Tibial artery (tissue), 4 donors: ENCODE measurements around the gene CDH4.

Source experiments
- DNase-seq, 2 donors: peaks; one replicate each; pipeline ENCODE4 v3.0.0-alpha.2; 2019
- H3K27ac ChIP-seq, 2 donors: fragments of 200-600 bp; sonication (generic) in 1 of 2; 1 replicate in 1 of 2; 2 replicates in 1 of 2; pipeline ENCODE4 v1.5.1; 2018 to 2019; ENCODE audit warnings: mild to moderate bottlenecking in 1 of 2
- H3K27me3 ChIP-seq, 2 donors: fragments of 200-600 bp; sonication (generic) in 1 of 2; one replicate each; pipeline versions ENCODE4 v1.5.1 to v1.6.0; 2016 to 2019
- H3K36me3 ChIP-seq, 3 donors: fragments of 200-600 bp; sonication (generic) in 2 of 3; one replicate each; pipeline ENCODE4 v1.5.1; 2016 to 2019; ENCODE audit warnings: mild to moderate bottlenecking in 2 of 3
- H3K4me1 ChIP-seq, 4 donors: fragments of 200-600 bp; sonication (generic) in 2 of 4; 1 replicate in 3 of 4; 2 replicates in 1 of 4; pipeline ENCODE4 v1.5.1; 2016 to 2019
- H3K4me3 ChIP-seq, 2 donors: fragments of 200-600 bp; sonication (generic) in 1 of 2; 1 replicate in 1 of 2; 2 replicates in 1 of 2; pipeline ENCODE4 v1.5.1; 2018 to 2019; ENCODE audit warnings: mild to moderate bottlenecking in 2 of 2
- H3K9me3 ChIP-seq, 3 donors: fragments of 200-600 bp; sonication (generic) in 1 of 3; one replicate each; pipeline ENCODE4 v1.5.1; 2016 to 2019
- intact Hi-C: fragments of 100-400 bp; cut with DNase I; formaldehyde crosslinking; loops from one replicate; pipeline ENCODE4 v1.15.0; 2023; ENCODE audit warnings: low total_unique reads
- TF ChIP-seq, protein P1 (sequence below), 2 experiments: fragments of 200-600 bp in 1 of 2; fragments of 450-650 bp in 1 of 2; IDR thresholded peaks; one replicate each; pipeline ENCODE4 v1.5.1; 2017 to 2019; ENCODE audit warnings: antibody characterized with exemption in 2 of 2, mild to moderate bottlenecking in 1 of 2, moderate library complexity in 1 of 2

Gene CDH4

DNA sequence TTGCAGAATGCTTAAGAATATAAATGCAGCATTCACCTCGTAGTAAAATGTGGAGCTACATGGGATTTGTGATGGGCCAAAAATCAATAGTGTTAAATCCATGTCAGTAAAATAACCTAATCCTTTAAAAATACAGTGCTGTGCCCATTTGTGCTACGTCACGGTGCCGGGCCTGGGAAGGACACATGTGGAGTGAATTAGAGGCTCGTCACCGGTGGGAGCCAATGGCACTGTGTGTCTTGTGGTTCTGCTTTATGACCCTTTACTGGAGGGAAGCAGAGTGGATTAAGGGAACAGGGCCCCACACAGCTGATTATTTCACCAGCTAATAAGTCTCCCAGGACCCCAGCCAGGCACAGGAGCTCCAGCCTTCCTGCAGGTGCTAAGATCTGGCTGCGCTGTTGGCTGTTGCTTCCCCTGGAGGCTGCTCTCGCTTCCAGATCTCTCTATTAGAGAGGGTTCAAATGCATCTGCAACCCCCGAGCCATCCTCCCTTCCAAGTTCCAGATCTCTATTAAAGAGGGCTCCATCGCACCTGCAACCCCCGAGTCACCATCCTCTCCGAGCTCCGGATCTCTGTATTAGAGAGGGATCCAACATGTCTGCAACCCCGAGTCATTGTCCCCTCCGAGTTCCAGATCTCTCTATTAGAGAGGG lies 405.8 kb downstream of the CDH4 start:
- intact Hi-C loops, result no loop called here
- no peak for DNase-seq
- TF ChIP-seq, protein P1, sequence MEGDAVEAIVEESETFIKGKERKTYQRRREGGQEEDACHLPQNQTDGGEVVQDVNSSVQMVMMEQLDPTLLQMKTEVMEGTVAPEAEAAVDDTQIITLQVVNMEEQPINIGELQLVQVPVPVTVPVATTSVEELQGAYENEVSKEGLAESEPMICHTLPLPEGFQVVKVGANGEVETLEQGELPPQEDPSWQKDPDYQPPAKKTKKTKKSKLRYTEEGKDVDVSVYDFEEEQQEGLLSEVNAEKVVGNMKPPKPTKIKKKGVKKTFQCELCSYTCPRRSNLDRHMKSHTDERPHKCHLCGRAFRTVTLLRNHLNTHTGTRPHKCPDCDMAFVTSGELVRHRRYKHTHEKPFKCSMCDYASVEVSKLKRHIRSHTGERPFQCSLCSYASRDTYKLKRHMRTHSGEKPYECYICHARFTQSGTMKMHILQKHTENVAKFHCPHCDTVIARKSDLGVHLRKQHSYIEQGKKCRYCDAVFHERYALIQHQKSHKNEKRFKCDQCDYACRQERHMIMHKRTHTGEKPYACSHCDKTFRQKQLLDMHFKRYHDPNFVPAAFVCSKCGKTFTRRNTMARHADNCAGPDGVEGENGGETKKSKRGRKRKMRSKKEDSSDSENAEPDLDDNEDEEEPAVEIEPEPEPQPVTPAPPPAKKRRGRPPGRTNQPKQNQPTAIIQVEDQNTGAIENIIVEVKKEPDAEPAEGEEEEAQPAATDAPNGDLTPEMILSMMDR (IDR thresholded peaks at IDR 0.05), result no peak

DNA sequence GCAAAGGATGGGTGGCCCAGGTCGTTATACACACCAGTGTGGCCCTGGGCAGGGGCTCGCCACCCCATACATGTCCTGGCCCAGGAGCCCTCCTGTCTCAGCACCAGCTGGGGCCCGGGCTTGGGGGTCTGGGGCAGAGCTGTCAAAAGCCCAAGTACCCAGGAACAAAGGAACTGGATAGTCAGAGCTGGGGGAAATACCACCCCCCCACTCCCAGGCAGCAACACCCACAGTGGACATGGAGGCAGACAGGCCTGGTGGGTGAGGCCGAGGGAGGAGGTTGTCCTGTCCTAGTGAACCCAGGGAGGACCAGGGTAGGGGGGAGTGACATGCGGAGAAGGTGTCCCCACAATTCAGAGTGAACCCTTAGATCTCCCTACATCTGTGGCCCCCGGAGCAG lies 406.5 kb downstream of the CDH4 start:
- peaks cover 0 to 23% of the 10 kb centered on the region in 2 donors for H3K27me3 ChIP-seq
- no peaks in the 10 kb centered on the region for H3K9me3 ChIP-seq
- H3K4me1 ChIP-seq, result no peaks in the 10 kb centered on the region
- TF ChIP-seq, protein P1 (IDR thresholded peaks at IDR 0.05), result no peak
- H3K27ac ChIP-seq, result no peak overlapping the region
- intact Hi-C loops, result no loop called here
- no peak overlapping the region for H3K4me3 ChIP-seq
- no peak for DNase-seq
- H3K36me3 ChIP-seq, result no peaks in the 10 kb centered on the region

More for the DNA sequence above, 405.8 kb downstream of the CDH4 start:
- H3K36me3 ChIP-seq, result no peaks in the 10 kb centered on the region
- H3K27me3 ChIP-seq, result peaks cover 0 to 17% of the 10 kb centered on the region in 2 donors
- no peak overlapping the region for H3K27ac ChIP-seq
- no peak overlapping the region for H3K4me3 ChIP-seq
- H3K4me1 ChIP-seq, result no peaks in the 10 kb centered on the region
- no peaks in the 10 kb centered on the region for H3K9me3 ChIP-seq

DNA sequence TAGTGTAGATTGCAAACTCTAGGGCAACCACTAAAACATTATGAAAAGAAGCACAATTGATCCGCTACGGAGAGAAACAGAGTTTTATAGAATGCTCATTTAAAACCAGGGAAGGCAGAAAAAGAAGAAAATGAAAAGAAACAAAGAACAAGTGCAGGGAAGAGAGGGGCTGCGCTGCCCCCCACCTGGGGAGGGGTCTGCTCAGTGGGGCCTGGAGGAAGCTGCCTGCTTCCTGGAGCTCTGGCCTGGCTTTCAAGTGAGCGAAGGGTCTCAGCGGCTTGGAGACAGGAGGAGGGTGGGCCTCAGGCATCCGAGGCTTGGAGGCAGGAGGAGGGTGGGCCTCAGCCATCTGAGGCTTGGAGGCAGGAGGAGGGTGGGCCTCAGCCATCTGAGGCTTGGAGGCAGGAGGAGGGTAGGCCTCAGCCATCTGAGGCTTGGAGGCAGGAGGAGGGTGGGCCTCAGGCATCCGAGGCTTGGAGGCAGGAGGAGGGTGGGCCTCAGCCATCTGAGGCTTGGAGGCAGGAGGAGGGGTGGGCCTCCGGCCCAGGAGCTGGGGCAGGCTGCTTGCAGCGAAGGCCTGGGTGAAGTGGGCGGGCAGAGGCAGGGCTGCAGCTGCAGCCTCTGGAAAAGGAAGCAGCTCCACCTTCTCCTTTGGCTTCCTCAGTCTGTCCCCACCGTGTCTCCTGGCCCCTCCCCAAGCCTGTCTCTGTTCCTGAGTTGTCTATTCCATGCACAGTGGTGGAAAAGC lies 407.4 kb downstream of the CDH4 start:
- Histone ChIP-seq H3K36me3 (no peaks in the 10 kb centered on the region), H3K27me3 (peaks cover 0 to 23% of the 10 kb centered on the region in 2 donors), H3K4me3 (no peak overlapping the region), H3K9me3 (no peaks in the 10 kb centered on the region), H3K27ac (no peak overlapping the region), H3K4me1 (no peaks in the 10 kb centered on the region)
- TF ChIP-seq, protein P1 (IDR thresholded peaks at IDR 0.05), result no peak
- intact Hi-C loops, result no loop called here
- DNase-seq, result no peak

DNA sequence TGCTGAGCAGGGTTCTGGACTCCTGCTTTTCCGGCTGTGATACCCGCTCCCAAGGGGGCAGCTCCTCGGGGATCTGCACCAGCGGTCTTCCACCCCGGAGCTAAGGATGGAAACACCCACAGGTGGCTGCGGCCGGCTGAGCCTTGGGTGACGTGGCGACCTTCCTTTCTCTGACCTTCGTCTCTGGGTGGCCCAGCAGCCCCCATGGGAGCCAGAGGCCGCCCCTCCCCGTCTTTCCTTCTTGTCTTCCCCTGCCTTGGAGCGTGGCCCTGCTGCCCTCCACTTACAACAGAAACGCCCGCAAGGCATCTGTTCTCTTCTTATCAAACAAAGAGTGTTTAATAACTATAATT lies 407.9 kb downstream of the CDH4 start:
- TF ChIP-seq, protein P1 (IDR thresholded peaks at IDR 0.05), result no peak
- DNase-seq, result no peak
- peaks cover 0 to 23% of the 10 kb centered on the region in 2 donors for H3K27me3 ChIP-seq
- H3K4me1 ChIP-seq, result no peaks in the 10 kb centered on the region
- no peak overlapping the region for H3K27ac ChIP-seq
- H3K9me3 ChIP-seq, result no peaks in the 10 kb centered on the region
- intact Hi-C loops, result no loop called here
- no peak overlapping the region for H3K4me3 ChIP-seq
- no peaks in the 10 kb centered on the region for H3K36me3 ChIP-seq

DNA sequence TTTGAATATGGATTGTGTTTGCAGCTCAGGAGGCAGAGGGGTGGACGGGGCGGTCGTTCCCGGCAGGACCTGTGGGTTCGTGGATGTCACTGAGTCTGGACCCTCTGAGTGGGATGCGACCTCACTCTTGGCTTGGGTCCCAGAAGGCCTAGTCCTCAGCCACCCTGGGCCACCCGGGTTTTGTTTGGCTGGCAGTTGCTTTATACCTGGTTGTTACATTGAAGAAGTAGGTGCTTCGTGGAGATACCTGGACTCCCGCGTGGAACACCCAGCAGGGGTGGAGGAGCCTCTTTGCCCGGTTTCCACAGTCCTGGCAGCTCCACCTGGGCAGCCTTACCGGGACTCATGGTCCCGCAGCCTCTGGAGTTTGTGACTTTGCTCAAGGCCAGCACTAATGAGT lies 408.5 kb downstream of the CDH4 start:
- intact Hi-C loops, result no loop called here
- Histone ChIP-seq H3K27me3 (peaks cover 0 to 24% of the 10 kb centered on the region in 2 donors), H3K36me3 (no peaks in the 10 kb centered on the region), H3K9me3 (no peaks in the 10 kb centered on the region), H3K27ac (no peak overlapping the region), H3K4me3 (no peak overlapping the region), H3K4me1 (no peaks in the 10 kb centered on the region)
- no peak for DNase-seq
- TF ChIP-seq, protein P1 (IDR thresholded peaks at IDR 0.05), result no peak
